Liver (tissue), 9 donors: ENCODE measurements around the gene CDK1. TPM values are rescaled to one million over a fixed set of nuclear protein-coding genes. Genes with fewer than 3 reads are reported as not detected.

Experiments
- DNase-seq: peaks from one replicate; pipeline ENCODE4 v3.0.0-alpha.2; 2017; ENCODE audit warnings: low spot score
- H3K27ac ChIP-seq, 2 donors: one replicate each; pipeline ENCODE4 v1.7.0; 2013; ENCODE audit warnings: inconsistent platforms in 2 of 2, low read length in 2 of 2, control low read depth in 1 of 2, low read depth in 1 of 2, mild to moderate bottlenecking in 1 of 2
- H3K27me3 ChIP-seq, 4 donors: one replicate each; pipeline versions ENCODE4 v1.6.1 to v1.7.0; 2013; ENCODE audit warnings: low read length in 3 of 4, inconsistent platforms in 1 of 4, mild to moderate bottlenecking in 1 of 4, moderate library complexity in 1 of 4; ENCODE audit not compliant: control insufficient read depth in 4 of 4, insufficient read depth in 4 of 4
- H3K36me3 ChIP-seq, 4 donors: one replicate each; pipeline versions ENCODE4 v1.6.1 to v1.7.0; 2013; ENCODE audit warnings: low read length in 3 of 4, mild to moderate bottlenecking in 3 of 4, low read depth in 1 of 4, moderate library complexity in 1 of 4; ENCODE audit not compliant: control insufficient read depth in 4 of 4, insufficient read depth in 3 of 4
- H3K4me1 ChIP-seq, 4 donors: one replicate each; pipeline versions ENCODE4 v1.6.1 to v1.7.0; 2013; ENCODE audit warnings: low read length in 3 of 4, mild to moderate bottlenecking in 3 of 4, moderate library complexity in 1 of 4; ENCODE audit not compliant: control insufficient read depth in 4 of 4, insufficient read depth in 4 of 4
- H3K4me3 ChIP-seq, 3 donors: one replicate each; pipeline versions ENCODE4 v1.6.1 to v1.7.0; 2013; ENCODE audit warnings: low read length in 3 of 3, control low read depth in 1 of 3, low read depth in 1 of 3, mild to moderate bottlenecking in 1 of 3
- H3K9ac ChIP-seq, 2 donors: one replicate each; pipeline ENCODE4 v1.7.0; 2013; ENCODE audit warnings: low read length in 2 of 2, mild to moderate bottlenecking in 2 of 2, moderate library complexity in 2 of 2, control low read depth in 1 of 2, low read depth in 1 of 2
- H3K9me3 ChIP-seq, 4 donors: one replicate each; pipeline versions ENCODE4 v1.6.1 to v1.7.0; 2013; ENCODE audit warnings: low read length in 3 of 4; ENCODE audit not compliant: control insufficient read depth in 4 of 4
- EGR1 ChIP-seq, 2 donors: IDR thresholded peaks; 2 replicates each; pipeline ENCODE4 v1.6.1; 2016 to 2018; ENCODE audit warnings: antibody characterized with exemption in 2 of 2, low read depth in 2 of 2
- FOXA1 ChIP-seq: IDR thresholded peaks from 2 replicates; pipeline ENCODE4 v1.6.1; 2016; ENCODE audit warnings: antibody characterized with exemption
- FOXA2 ChIP-seq: IDR thresholded peaks from 2 replicates; pipeline ENCODE4 v1.6.1; 2016; ENCODE audit warnings: antibody characterized with exemption
- GABPA ChIP-seq, 2 donors: IDR thresholded peaks in 1 of 2; conservative IDR thresholded peaks in 1 of 2; 2 replicates each; pipeline ENCODE4 v1.6.1; 2016; ENCODE audit warnings: antibody characterized with exemption in 2 of 2, mild to moderate bottlenecking in 1 of 2, moderate library complexity in 1 of 2
- HNF4A ChIP-seq, 2 donors: conservative IDR thresholded peaks; 2 replicates each; pipeline ENCODE4 v1.6.1; 2016; ENCODE audit warnings: antibody characterized with exemption in 2 of 2, mild to moderate bottlenecking in 2 of 2
- HNF4G ChIP-seq: IDR thresholded peaks from 2 replicates; pipeline ENCODE4 v1.6.1; 2016; ENCODE audit warnings: antibody characterized with exemption
- JUND ChIP-seq, 2 donors: IDR thresholded peaks; 2 replicates each; pipeline ENCODE4 v1.6.1; 2016; ENCODE audit warnings: antibody characterized with exemption in 2 of 2
- NR2F2 ChIP-seq: IDR thresholded peaks from 2 replicates; pipeline ENCODE4 v1.6.1; 2016; ENCODE audit warnings: antibody characterized with exemption
- RAD21 ChIP-seq, 2 donors: IDR thresholded peaks; 2 replicates each; pipeline ENCODE4 v1.6.1; 2016; ENCODE audit warnings: antibody characterized with exemption in 2 of 2, mild to moderate bottlenecking in 2 of 2
- RXRA ChIP-seq, 2 donors: IDR thresholded peaks; 2 replicates each; pipeline ENCODE4 v1.6.1; 2017 to 2018; ENCODE audit warnings: antibody characterized with exemption in 2 of 2, mild to moderate bottlenecking in 1 of 2
- SP1 ChIP-seq: IDR thresholded peaks from 2 replicates; pipeline ENCODE4 v1.6.1; 2018; ENCODE audit warnings: antibody characterized with exemption, mild to moderate bottlenecking
- TAF1 ChIP-seq: conservative IDR thresholded peaks from 2 replicates; pipeline ENCODE4 v1.6.1; 2016; ENCODE audit warnings: antibody characterized with exemption, mild to moderate bottlenecking
- YY1 ChIP-seq: IDR thresholded peaks from 2 replicates; pipeline ENCODE4 v1.6.1; 2016; ENCODE audit warnings: antibody characterized with exemption, mild to moderate bottlenecking
- WGBS: extraction: QIAGEN DNeasy Blood & Tissue Kit; methylation state at CpG from one replicate; pipeline ENCODE4 v1.1.7; 2013; 5-methylcytosine and 5-hydroxymethylcytosine counted together
- polyA plus RNA-seq, 2 donors: library from polyadenylated mRNA; stranded (reverse) in 1 of 2; unstranded in 1 of 2; fragments of 200-250 nt in 1 of 2; fragments of >200 nt in 1 of 2; fragmentation: Nextera tagmentation in 1 of 2; extraction: Ambion mirVana in 1 of 2; gene quantifications; one replicate each; pipeline versions ENCODE4 v1.2.1 to v1.2.3, GENCODE V29; 2013 to 2015
- total RNA-seq, 2 donors: library from RNA; depleted of rRNA; stranded (reverse); fragments of >200 nt; gene quantifications; one replicate each; pipeline ENCODE4 v1.2.3, GENCODE V29; 2014
- TF ChIP-seq, protein P1 (sequence below): IDR thresholded peaks from 2 replicates; pipeline ENCODE4 v1.6.1; 2016; ENCODE audit warnings: antibody characterized with exemption
- TF ChIP-seq, protein P2 (sequence below): IDR thresholded peaks from 2 replicates; pipeline ENCODE4 v1.6.1; 2016; ENCODE audit warnings: antibody characterized with exemption, mild to moderate bottlenecking
- TF ChIP-seq, protein P3 (sequence below): IDR thresholded peaks from 2 replicates; pipeline ENCODE4 v1.6.1; 2016; ENCODE audit warnings: antibody characterized with exemption
- TF ChIP-seq, protein P4 (sequence below): fragments of 150-350 bp; IDR thresholded peaks from 2 replicates; pipeline ENCODE4 v1.5.1; 2017; ENCODE audit warnings: improper control_type of control experiment, low read depth, low read length; ENCODE audit not compliant: missing input control
- TF ChIP-seq, protein P5 (sequence below): IDR thresholded peaks from 2 replicates; pipeline ENCODE4 v1.6.1; 2016; ENCODE audit warnings: antibody characterized with exemption
- donor health status: healthy.
- donor health status: healthy.
- donor health status: healthy.
- donor health status: healthy.
- donor health status: healthy.

Gene CDK1
- total and polyA plus RNA-seq, 4 donors = 0.08 to 73.5 (median 2.6) TPM

DNA sequence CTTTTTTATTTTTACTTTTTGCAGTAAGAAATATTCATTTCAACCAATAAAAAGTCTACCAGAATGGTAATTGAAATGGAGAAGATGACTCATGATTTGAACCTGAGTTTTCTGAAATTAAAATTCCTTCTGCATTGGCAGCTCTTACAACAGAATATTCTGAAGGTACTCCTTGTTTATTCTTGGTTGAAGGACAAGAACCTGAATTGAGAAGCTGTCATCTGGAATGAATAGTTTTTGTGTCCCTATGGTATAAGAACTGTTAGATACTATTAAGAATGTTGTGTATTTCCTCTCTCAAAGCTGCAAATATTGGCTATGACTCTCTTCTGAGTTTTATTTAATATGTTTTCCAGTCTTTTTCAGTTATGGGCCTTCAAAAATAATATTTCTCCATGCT lies 56.1 kb downstream of the CDK1 start:
- no peaks in the 10 kb centered on the region for H3K36me3 ChIP-seq
- H3K27ac ChIP-seq = no peak overlapping the region
- no peaks in the 10 kb centered on the region for H3K4me1 ChIP-seq
- DNase-seq = no peak
- H3K27me3 ChIP-seq = no peaks in the 10 kb centered on the region
- no peak overlapping the region for H3K9ac ChIP-seq
- H3K9me3 ChIP-seq = no peaks in the 10 kb centered on the region
- H3K4me3 ChIP-seq = no peak overlapping the region
- TF ChIP-seq, protein P1, sequence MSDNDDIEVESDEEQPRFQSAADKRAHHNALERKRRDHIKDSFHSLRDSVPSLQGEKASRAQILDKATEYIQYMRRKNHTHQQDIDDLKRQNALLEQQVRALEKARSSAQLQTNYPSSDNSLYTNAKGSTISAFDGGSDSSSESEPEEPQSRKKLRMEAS = no peak
- no peak for TF ChIP-seq RAD21 (IDR thresholded peaks at IDR 0.05)
- no peak for TF ChIP-seq FOXA2
- no peak for TF ChIP-seq NR2F2
- no peak for TF ChIP-seq SP1
- TF ChIP-seq EGR1 (IDR thresholded peaks at IDR 0.05; ENCODE audit: low read depth in 2 of 2) = no peak
- TF ChIP-seq HNF4A (conservative IDR thresholded peaks at IDR 0.05) = no peak
- no peak for TF ChIP-seq JUND (IDR thresholded peaks at IDR 0.05)
- TF ChIP-seq RXRA (IDR thresholded peaks at IDR 0.05) = no peak
- TF ChIP-seq, protein P2, sequence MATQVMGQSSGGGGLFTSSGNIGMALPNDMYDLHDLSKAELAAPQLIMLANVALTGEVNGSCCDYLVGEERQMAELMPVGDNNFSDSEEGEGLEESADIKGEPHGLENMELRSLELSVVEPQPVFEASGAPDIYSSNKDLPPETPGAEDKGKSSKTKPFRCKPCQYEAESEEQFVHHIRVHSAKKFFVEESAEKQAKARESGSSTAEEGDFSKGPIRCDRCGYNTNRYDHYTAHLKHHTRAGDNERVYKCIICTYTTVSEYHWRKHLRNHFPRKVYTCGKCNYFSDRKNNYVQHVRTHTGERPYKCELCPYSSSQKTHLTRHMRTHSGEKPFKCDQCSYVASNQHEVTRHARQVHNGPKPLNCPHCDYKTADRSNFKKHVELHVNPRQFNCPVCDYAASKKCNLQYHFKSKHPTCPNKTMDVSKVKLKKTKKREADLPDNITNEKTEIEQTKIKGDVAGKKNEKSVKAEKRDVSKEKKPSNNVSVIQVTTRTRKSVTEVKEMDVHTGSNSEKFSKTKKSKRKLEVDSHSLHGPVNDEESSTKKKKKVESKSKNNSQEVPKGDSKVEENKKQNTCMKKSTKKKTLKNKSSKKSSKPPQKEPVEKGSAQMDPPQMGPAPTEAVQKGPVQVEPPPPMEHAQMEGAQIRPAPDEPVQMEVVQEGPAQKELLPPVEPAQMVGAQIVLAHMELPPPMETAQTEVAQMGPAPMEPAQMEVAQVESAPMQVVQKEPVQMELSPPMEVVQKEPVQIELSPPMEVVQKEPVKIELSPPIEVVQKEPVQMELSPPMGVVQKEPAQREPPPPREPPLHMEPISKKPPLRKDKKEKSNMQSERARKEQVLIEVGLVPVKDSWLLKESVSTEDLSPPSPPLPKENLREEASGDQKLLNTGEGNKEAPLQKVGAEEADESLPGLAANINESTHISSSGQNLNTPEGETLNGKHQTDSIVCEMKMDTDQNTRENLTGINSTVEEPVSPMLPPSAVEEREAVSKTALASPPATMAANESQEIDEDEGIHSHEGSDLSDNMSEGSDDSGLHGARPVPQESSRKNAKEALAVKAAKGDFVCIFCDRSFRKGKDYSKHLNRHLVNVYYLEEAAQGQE = no peak

DNA sequence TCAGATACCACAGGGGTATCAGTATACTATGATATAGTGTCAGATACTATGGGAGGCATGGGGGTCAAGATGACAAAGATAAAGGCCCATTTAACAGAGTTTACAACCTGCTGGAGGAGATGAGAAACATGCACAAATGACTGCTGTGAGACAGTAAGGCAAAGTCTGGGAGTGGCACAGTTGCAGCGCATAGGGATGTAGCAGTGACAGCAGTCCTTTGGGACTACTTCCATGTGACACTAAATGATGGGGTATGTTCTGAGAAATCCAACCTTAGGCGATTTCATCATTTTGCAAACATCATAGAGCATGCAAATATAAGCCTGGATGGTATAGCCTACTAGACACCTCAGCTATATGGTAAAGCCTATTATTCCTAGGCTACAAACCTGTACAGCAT lies 56.8 kb downstream of the CDK1 start:
- WGBS = 86% methylated on average over 2 of the region's 2 CpGs
- Histone ChIP-seq H3K27me3 (no peaks in the 10 kb centered on the region), H3K4me3 (no peak overlapping the region), H3K36me3 (no peaks in the 10 kb centered on the region), H3K9ac (no peak overlapping the region), H3K9me3 (no peaks in the 10 kb centered on the region), H3K4me1 (no peaks in the 10 kb centered on the region), H3K27ac (no peak overlapping the region)
- TF ChIP-seq, protein P3, sequence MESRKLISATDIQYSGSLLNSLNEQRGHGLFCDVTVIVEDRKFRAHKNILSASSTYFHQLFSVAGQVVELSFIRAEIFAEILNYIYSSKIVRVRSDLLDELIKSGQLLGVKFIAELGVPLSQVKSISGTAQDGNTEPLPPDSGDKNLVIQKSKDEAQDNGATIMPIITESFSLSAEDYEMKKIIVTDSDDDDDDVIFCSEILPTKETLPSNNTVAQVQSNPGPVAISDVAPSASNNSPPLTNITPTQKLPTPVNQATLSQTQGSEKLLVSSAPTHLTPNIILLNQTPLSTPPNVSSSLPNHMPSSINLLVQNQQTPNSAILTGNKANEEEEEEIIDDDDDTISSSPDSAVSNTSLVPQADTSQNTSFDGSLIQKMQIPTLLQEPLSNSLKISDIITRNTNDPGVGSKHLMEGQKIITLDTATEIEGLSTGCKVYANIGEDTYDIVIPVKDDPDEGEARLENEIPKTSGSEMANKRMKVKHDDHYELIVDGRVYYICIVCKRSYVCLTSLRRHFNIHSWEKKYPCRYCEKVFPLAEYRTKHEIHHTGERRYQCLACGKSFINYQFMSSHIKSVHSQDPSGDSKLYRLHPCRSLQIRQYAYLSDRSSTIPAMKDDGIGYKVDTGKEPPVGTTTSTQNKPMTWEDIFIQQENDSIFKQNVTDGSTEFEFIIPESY = no peak
- TF ChIP-seq HNF4G (no peak), FOXA1 (no peak), FOXA2 (no peak), RAD21 (IDR thresholded peaks at IDR 0.05) (no peak), JUND (IDR thresholded peaks at IDR 0.05) (no peak), RXRA (IDR thresholded peaks at IDR 0.05) (no peak), NR2F2 (no peak), GABPA (IDR thresholded peaks at IDR 0.05 in 1 of 2, conservative IDR thresholded peaks at IDR 0.05 in 1 of 2) (no peak), EGR1 (IDR thresholded peaks at IDR 0.05; ENCODE audit: low read depth in 2 of 2) (no peak), YY1 (no peak), HNF4A (conservative IDR thresholded peaks at IDR 0.05) (no peak), TAF1 (no peak), SP1 (no peak)
- TF ChIP-seq, protein P4, sequence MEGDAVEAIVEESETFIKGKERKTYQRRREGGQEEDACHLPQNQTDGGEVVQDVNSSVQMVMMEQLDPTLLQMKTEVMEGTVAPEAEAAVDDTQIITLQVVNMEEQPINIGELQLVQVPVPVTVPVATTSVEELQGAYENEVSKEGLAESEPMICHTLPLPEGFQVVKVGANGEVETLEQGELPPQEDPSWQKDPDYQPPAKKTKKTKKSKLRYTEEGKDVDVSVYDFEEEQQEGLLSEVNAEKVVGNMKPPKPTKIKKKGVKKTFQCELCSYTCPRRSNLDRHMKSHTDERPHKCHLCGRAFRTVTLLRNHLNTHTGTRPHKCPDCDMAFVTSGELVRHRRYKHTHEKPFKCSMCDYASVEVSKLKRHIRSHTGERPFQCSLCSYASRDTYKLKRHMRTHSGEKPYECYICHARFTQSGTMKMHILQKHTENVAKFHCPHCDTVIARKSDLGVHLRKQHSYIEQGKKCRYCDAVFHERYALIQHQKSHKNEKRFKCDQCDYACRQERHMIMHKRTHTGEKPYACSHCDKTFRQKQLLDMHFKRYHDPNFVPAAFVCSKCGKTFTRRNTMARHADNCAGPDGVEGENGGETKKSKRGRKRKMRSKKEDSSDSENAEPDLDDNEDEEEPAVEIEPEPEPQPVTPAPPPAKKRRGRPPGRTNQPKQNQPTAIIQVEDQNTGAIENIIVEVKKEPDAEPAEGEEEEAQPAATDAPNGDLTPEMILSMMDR = no peak
- TF ChIP-seq, protein P5, sequence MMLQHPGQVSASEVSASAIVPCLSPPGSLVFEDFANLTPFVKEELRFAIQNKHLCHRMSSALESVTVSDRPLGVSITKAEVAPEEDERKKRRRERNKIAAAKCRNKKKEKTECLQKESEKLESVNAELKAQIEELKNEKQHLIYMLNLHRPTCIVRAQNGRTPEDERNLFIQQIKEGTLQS = no peak
- TF ChIP-seq, protein P2 = no peak
- TF ChIP-seq, protein P1 = no peak
- DNase-seq = no peak
